GM10847 (cell line): Measurements from ENCODE around the gene GFY.
A peak's percentile ranks its signal among the peaks of the same experiment; 100 is the strongest.

Source experiments
- POLR2A ChIP-seq: IDR thresholded peaks from 2 replicates; pipeline ENCODE4 v1.6.1; 2011; ENCODE audit not compliant: insufficient read length; ENCODE audit errors: extremely low read depth

The GFY gene

GRCh38 chr19:49443366-49444099 is 18.3 kb downstream of the GFY start:
- TF ChIP-seq POLR2A = no peak

- no peak for TF ChIP-seq POLR2A
Observed at GRCh38 chr19:49445997-49446396, 20.8 kb downstream of the GFY start.

DNA sequence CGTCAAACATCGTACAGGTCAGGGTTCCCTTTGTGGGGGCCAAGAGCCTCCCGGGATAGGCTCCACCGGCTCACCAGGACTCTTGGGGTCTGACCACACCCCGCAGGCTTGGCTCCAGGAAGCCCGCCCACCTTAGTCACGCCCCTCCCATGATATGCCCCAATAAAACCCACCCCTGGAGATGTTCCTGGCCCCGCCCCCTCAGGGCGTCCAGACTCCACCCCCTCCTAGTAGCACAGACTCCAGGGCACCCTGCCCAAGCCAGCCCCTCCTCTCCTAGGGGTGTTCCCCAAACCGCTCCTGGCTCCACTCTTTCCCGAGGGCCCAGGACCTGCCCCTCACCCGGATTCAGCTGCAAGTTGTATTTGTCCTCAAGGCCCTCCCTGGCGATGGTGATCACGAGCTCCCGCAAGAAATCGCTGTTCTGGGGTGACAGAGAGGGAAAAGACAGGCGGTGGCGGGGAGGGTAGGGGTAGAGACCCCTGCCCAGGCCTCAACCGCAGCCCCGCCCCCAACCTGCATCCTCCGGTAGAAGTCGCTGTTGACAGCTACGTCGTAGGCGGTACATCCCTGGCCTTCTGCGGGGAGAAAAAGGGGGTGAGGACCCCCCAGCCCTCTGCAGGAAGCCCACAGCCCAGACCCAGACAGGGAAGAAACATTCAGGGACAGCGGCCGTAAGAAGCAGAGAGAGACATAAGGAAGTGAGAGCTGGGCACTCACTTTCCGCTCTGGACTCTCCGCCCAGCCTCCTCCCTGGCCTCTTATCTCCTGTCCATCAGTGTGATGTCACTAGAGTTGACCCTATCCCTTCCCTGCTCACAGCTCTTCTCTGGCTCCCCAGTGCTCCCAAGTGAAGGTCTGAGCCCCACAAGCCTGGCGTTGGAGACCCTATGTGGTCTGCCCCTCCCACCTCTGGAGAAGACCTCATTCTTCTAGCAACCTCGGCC is 22.6 kb downstream of the GFY start:
- no peak for TF ChIP-seq POLR2A

DNA sequence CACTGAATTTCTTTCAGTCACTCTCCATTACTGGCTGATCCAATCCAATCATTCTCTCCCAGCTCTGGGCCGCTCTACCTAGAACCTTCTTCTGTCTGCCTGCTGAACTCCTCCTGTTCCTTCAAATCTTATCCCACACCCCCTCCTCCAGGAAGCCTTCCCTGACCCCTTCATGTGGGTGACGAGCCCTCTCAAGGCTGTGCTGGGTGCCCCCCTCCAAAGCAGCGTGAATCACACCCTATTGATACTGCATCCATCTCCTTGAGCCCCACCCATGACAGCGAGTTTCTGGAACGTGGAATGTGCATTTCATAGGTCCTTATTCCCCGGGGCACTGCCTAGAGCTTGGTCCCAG is 23.2 kb downstream of the GFY start:
- no peak for TF ChIP-seq POLR2A

DNA sequence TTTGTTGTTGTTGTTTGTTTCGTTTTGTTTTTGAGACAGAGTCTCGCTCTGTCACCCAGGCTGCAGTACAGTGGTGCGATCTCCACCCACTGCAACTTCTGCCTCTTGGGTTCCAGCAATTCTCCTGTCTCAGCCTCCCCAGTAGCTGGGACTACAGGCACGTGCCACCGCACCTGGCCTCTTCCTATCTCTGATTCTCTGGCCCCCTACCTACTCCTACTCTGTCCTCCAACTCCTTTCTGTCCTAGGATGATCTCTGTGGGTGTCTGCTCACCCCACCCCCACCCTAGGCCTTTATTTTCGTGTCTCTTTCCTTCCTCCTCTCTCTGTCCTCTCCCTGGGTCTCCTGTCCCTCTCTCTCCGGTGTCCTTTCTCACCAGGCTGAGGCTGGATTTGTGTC is 25.2 kb downstream of the GFY start:
- TF ChIP-seq POLR2A = no peak

DNA sequence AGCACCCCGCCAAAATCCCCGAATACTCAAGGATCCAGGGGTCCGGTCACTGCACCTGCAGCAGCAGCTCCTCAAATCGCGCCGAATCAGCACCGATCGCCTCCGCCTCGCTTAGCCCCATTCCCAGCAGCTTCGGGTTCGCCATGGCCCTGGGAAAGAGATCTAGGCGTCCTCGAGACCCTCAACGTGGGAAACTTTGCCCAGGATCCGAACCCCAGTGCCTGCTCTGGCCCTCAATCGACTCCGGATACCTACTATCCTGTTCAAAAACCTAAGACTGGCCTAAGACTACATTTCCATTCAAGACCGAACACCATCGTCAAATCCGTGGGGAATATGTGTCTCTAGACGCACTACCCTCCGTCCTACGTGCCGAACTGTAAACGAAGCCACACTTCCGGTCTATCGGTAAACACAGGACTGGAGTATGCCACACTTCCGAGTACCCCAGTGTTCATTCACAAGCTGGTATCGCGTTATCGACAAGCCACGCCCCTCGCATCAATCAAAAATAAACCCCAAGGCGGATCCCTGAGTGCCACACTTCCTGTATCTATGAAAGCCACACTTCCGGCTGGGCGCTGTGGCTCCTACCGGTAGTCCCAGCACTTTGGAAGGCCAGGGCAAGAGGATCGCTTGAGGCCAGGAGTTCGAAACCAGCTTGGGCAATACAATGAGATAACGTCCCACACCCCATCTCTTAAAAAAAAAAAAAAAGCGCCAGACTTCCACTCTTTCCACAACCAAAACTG is 26.4 kb downstream of the GFY start, which contains the start of gene PIH1D1:
Gene PIH1D1, minus strand, starts transcription at position 385 of the 752 bp plus-strand sequence. Its CDS starts 240 bp downstream, at position 145.
- TF ChIP-seq POLR2A = peak; percentile 52

- TF ChIP-seq POLR2A = peak; percentile 91
Observed at GRCh38 chr19:49453013-49453756, 28.0 kb downstream of the GFY start, which contains the start of gene ALDH16A1. Gene ALDH16A1 (plus strand): TSS chr19:49453225. CDS start chr19:49453332, 107 bp downstream.

- TF ChIP-seq POLR2A = no peak
Observed at GRCh38 chr19:49453757-49454240, 28.6 kb downstream of the GFY start.

DNA sequence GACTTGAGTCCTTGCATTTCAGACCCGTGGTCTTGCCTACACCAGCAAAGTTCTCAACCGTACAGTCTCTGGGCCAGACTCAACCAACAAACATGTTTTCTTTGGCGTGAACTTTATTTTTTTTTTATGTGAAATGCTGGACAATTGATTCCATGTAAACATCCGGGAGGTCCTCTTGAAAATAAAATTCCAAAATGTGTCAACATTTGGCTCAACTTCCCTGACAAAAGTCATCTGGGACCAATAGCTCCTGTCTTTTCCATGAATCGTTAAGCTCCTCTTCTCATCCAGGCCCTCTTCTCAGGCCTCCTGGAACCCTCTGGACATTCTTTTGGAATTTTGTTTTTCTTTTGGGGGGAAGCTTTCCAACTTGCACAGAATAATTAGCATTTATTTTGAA is 30.6 kb downstream of the GFY start:
- no peak for TF ChIP-seq POLR2A

DNA sequence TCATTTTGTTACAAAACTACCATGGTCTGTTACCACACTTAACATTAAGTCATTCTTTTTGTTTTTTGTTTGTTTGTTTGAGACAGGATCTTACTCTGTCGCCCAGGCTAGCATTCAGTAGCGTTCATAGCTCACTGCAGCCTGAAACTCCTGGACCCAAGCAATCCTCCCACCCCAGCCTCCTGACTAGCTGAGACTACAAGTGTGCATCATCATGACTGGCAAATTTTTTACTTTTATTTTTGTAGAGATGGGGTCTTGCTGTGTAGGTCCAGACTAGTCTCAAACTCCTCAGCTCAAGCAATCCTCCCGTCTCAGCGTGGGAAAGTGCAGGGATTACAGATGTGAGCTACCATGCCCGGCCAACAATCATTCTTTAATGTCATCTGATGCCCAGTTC is 31.1 kb downstream of the GFY start:
- no peak for TF ChIP-seq POLR2A

DNA sequence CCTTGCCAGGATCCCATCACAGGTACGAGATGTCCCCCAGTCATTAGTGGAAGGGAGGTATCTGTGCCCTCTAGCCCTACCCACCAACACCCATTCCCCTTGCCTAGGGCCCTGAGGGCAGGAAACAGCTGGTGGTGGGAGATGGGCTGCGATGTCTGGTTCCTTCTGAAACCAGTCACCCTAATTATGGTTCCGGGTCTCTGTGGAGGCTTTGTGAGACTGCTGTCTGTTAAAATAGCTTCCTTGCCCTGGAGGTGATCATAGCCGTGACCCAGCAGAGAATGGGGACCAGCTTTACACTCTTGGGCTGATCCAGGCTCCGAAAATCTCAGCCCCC is 33.3 kb downstream of the GFY start:
- TF ChIP-seq POLR2A = no peak

DNA sequence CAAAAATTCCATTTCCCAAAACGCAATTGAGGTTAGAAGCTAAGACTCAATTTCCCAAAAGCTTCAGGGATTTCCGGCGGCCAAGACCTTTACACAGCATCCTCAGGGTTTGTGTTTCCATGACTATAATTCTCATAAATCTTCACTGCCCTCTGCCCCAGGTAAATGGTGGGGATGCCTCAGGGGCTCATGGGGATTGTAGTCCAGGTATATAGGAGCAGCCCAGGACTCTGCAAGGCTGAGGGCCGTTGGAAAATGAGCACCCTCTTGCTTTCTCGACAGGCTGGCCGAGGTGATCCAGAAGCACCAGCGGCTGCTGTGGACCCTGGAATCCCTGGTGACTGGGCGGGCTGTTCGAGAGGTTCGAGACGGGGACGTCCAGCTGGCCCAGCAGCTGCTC is 34.2 kb downstream of the GFY start:
- TF ChIP-seq POLR2A = no peak

- no peak for TF ChIP-seq POLR2A
Observed at GRCh38 chr19:49461656-49462055, 36.5 kb downstream of the GFY start.

DNA sequence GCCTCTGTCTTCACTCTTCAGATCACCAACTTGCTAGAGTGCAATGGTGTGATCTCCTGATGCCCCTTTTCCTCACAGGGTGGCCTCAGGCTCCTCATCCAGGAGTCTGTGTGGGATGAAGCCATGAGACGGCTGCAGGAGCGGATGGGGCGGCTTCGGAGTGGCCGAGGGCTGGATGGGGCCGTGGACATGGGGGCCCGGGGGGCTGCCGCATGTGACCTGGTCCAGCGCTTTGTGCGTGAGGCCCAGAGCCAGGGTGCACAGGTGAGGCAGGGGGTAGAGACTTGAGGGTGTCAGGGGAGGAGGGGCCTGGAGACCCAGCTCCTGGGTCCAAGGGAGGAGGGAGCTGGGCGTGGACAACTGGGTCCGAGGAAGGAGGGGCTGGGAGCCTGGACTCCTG is 37.3 kb downstream of the GFY start:
- no peak for TF ChIP-seq POLR2A
